GM18907 (cell line): Measurements from ENCODE around the gene TCF12.

Experiments
- ATAC-seq: cut with Tn5 transposase; IDR thresholded peaks from one replicate; pipeline ENCODE4 v1.9.1; 2021; ENCODE audit warnings: mild to moderate bottlenecking, moderate library complexity; ENCODE audit not compliant: unreplicated experiment

Gene TCF12

DNA sequence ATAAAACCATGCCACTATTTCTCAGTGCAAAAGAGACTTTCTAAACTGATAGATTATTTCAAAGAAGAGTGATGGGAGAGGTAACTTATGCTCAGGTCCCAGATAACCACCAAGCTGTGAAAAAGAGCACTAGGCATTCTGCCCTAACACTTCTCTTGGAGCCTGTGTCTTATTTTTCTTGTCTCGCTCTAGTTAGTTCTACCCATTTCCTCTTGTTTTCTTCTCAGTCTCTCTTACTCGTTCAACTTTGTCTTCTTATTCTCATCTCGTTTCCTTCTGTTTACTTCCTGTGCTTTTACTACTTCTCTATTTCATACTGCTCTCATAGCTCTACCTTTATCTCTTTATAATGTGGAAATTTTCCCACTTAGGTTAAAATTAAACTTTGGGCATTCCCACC is 366.1 kb downstream of the TCF12 start:
- peak; percentile 55 for ATAC-seq

DNA sequence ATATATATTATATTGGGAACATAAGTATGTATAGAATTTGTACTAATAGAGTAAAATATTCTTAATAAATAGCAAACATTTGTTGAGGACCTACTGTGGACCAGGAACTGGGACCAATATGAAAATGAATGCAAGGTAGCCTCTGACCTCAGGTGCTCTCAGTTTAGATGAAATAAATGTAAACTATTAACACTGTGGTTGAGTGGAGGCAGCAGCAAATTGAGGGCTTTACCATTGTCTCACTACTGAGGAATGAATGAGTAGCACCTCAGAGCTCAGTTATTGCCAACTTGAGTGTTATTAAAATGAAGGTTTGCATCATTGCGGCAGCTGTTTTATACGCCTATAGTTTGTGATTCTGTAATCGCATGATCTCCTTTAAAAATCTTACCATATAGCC is 366.9 kb downstream of the TCF12 start:
- peak; percentile 54 for ATAC-seq

DNA sequence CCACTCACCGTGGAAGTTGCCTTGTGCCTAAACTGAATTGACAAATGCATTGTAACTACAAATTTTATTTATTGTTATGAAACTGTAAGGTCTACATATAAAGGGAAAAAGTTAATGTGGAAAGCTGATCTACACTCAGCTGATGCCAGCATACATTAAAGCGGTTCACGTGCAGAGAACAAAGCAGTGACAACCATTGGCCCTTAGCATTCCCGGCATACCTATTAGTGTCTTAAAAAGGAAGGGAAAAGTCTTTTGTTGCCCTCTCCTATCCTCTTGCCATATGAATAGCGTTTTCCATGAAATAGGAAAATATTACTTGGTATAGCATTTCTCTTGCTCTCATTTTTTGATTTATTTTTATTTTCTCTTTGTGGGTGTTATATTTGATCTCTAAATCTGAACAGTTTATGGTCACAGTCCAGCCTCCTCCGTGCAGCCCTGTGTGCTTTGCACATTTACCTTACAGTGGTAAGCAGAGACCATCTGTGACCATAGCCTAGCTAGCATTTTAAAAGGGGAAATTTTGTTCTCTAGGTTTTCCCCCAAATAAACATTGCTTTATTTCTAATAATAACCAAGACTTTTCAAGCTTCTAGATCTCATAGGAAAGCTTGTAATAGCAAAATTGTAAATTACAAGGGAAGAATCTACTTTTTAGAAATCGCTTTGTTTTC is 368.1 kb downstream of the TCF12 start:
- ATAC-seq = no peak

DNA sequence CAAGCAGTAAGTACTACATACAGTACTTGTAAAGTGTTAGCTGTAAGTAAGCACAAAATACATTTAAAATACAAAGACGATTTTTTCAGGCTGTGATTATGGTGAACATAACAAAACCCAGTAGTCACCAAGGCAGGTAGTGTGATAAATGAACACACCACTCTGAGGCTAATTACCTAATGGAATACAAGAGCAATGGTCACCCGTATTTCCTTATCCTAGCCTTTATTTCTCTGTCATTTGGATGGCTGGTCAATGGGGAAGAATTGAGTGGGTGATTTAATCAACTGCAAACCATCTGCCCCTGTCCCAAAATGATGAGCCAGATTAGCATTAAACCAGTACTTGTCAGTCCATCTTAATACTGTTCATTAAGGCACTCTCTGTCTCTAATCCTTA is 368.7 kb downstream of the TCF12 start:
- no peak for ATAC-seq

DNA sequence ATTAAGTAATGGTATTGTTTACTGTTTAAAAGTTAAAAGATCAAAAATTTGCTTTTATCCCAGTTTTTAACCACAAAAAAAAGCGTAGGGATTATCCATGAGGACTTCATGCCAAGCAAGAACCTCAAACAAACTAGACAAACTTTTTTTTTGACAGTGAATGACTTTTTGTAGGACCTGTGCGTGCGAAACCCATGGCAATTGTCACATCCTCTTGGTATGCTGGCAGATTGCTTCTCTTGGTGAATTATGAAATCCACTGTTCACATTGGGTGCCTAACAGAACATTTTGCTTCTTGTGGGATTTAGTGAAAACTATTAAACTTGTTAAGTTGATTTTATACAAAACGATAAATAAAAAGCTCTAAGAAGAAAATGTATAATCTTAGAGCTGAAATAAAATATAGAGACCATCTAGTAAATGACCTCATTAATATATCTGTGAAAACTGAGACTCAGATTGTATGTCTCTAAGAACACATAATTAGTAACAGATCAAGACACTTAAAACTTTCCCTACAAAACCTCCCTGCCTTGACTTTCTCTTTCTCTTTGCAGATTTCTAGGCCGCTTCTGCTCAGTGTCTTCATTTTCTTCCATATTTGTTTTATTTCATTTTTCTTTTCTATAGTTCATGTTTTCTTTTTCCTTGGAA is 370.6 kb downstream of the TCF12 start:
- no peak for ATAC-seq

DNA sequence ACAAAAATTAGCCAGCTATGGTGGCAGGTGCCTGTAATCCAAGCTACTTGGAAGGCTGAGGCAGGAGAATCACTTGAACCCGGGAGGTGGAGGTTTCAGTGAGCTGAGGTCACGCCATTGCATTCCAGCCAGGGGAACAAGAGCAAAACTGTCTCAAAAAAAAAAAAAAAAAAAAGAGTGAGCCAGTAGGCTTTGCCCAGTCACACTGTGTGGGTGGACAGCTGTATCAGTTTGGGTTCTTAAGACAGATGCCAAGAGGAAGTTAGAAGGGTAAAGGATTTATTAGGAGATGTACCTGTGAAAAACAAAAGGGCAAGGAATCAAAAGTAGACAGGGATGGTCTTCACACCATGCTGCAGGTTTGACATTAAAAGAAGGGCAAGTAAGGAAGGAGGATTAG is 371.7 kb downstream of the TCF12 start:
- ATAC-seq = no peak

DNA sequence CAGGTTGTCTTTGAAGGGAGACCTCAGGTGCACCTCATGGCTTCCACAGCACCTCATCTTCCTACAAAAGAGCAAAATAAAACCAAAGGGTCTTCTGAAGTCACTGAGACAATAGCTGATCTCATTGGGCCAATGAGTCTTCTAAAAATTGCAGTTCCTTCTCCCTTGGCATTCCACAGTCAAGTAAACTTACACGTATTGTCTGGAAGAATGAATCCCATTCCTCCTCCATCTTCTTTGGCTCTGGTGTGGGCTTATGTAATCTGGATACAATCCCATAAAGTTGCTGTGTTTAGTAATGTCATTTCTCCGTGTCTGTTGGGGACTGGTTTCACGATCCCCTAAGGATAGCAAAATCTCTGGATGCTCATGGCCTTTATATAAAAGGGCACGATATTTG is 372.4 kb downstream of the TCF12 start:
- ATAC-seq = no peak

DNA sequence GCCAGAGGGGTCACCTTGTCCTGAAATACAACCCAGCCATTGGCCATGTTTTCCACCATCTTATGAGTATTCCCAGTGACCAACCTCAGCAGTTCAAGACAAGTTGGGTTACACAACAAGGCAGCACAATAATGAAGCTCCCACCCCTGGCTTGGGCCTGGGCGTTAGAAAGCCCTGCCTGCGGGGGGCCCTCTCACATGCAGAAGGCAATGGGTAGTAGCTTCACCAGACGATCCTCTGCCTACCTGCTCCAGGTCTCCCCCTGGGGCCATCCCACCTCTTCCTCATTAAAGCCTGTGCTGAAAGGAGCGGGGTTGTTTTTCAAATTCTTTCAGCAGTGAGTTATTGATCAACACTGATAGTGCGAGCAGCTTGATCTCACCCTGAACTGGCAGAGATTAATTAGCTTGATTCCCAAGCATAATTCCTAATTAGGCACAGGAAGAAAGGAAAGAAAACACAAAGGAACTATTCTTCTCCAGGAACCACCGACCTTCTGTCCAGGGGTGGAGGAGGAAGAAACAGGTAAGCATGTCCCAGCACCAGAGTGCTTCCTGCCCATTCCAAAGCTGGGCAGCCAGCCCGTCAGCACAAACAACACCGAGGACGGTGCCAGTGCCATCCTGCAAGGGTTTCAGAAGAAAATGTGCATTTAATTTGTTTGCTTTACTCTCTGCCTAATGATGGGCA is 378.2 kb downstream of the TCF12 start:
- ATAC-seq = no peak

DNA sequence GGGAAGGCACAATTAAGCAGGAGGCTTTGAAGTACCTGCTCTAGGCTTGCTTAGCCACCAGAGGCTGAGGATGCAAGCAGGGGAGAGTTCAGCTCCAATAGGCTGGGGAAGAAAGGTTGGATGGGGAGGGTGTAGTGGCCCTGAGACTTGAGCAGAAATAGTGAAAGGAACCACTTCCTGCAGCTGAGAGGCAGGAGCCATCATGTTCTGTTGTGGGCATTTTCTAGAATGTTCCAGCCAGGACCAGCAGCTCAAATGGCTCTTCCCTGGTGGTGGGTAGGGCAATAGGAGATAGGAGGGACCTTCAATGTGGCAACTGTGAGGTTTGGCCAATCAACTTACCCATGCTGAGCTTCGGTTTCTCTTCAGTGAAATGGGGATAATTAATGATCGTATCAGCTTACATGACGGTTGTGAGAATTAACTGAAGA is 378.7 kb downstream of the TCF12 start:
- no peak for ATAC-seq

DNA sequence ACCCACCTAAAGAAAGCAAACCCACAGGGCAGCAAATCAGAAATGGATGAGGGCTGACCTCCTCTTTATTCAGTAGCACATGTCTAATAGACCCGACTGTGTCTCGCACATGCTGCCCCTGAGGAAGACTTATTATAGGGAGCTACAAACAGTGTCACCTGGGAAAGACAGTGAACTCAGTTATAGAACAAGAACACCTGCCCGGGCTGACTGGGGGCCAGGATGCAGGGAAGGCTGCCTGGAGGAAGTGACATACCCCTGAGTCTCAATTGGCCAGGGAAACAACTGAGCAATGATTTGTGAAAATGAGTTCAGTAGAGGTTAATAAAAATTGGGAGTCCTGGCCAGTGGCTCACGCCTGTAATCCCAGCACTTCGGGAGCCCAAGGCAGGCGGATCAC is 379.2 kb downstream of the TCF12 start:
- ATAC-seq = no peak

DNA sequence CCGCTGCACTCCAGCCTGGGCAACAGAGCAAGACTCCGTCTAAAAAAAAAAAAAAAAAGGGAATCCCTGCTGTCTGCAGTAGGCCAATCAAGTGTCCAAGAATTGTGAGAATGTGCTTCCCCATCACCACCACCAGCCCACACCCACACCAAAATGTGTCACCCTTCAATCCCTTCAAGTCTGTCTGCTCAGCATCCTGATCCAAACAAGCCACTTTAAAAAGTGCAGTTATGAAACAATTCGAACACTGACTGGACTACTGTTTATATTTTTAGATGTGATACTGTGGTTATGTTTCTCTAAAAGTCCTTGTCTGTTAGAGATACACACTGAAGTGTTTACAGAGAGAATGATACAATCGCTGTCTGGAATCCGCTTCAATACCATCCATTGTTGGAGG is 379.8 kb downstream of the TCF12 start:
- no peak for ATAC-seq

DNA sequence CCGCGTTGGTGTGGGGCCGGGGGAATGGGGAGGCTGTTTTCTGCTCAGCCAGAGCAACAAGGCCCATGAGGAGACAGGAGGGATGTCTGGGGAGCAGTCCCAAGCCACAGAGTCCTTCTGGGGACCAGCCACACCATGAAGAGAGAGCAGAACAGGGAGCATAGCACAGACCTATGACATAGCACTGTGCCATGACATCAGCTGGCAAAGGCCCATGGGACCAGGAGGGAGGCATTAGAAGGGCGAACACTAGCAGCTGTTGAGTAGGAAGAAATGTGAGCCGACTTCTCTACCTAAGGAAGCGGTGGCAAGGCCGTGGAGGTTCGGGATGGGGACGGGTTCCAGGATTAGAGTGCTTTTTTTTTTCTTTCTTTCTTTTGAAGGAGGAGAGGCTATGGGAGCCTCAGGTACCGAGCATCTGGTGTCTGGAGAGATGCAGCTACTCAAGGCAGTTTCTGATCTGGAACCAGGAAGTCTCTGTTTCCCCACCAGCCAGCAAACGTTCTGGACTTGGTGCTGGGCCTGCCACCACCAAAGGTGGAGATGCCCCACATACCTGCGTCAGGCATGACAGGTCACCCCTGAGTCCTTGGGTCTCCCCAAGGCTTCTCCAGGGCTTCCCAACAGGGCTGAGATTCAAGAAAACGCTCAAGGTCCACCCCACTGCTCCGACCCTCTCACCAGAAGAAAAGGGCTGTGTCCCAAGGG is 380.6 kb downstream of the TCF12 start:
- ATAC-seq = no peak

DNA sequence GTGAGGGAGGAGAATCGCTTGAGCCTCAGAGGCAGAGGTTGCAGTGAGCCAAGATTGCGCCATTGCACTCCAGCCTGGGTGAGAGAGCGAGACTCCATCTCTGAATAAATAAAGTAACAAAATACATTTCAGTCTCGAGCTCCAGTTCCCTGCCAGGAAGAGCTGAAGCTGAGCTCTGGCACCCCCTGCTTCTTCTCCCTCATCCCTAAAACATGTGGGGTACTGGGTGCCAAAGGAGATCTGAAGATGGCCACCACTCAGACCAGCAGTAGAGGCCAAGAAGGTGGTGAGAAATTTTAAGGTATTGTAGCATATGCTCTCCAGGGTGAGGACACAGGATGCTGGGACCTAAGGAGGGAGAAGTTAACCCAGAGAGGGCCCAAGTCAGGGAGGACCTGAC is 382.9 kb downstream of the TCF12 start:
- ATAC-seq = no peak

DNA sequence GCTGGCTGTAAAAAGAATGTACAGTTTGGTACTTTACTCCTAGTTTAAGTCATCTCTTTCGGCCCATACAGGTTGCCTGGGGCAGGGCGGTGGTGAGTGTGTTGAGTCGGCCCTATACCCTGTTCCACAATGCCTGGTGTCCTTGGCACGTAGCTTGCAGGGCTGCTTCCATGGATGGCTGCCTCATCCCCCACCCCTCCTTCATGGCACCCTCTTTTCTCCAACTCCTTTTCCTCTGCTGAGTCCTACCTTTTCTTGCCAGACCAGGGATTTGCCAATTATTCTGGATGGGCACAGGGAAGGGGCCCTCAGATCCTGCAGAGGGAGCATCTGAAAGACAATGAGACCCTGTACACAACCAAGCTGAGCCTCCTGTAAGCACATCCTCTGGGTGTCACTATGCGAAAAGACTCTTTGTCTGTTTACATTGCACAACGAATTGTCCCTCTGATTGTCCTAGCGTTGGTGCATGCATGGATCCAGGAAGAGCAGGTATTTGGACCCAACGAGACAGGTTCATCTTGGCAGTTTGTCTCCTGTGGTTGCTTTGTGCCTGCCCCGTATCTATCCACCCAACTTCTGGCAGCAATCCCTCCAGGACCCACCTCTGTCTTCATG is 384.3 kb downstream of the TCF12 start:
- no peak for ATAC-seq

DNA sequence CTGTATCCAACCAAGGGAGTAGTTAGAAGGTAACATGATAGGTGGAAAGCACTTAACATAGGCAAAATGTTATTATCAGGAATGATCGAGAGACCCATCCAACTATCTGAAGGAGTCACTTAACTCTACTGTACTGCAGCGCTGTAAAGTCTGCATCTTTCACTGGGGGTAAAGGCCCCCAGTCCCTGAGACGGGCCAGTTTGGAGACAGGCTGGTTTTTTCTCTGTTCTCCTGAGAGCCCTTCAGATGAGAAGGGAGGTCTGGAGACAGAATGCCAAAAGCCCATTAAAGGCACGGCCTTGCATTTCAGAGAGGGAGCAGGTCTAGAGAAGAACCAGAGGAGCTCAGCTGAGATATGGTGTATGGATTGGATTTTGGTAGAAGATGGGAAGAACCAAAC is 386.6 kb downstream of the TCF12 start:
- no peak for ATAC-seq

DNA sequence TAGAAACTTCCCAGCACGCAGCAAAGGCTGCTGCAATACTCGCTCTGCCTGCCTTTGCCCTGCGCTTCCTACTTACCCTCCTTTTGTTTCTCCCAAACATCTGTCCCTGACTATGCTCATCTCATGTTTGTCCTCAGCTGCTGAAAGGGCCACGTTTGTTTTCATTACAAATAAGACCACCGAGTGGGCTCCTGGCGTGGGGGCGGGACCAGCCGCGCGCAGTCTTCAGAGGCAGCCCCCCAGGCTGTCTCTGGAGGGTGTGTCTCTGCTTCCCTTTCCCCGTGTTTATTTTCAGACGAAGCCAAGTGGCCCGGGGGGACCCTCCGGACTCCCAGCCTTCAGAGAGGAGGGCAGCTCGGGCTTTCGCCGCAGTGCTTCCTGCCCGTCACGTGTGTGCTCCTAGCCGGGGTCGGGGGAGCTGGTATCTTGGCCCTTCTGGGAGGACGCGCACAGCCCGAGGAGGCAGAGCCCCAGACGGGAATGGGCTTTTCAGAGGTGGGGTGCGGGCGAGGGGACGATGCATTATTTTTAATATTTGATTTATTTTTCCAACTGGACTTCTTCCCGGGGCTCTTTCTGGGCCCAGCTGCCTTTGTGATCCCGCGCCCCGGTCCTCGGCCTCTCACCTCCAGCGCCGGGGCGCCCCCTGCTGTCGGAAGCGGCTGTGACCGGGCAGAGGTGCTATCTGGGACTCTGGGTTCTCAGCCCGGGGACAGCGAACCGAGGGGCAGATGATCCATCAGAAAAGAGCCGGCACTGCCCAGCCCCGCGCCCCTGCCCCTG is 387.9 kb downstream of the TCF12 start:
- peak; percentile 67 for ATAC-seq

DNA sequence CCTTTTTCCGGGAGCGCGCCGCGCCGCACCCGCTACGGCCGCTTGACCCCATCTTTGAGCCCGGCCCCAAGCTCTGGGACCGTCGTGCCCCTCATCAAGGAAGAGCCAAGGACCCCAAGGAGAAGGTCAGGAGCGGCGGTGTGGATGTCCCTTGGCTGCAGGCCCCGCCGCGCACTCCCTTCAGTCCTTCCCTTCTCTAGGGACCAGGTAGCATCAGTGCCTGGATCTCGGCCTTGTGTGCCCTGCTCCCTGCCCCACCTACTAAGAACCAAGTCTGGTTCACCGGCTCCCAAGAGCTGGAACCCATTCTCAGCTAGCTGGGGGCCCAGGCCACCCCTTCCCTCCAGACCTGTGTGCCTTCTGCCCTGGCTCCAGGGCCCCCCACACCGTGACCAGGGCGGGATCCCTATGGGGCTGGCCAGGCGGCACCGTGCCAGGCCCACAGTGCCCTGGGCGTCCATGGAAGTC is 388.5 kb downstream of the TCF12 start:
- ATAC-seq = peak; percentile 12

DNA sequence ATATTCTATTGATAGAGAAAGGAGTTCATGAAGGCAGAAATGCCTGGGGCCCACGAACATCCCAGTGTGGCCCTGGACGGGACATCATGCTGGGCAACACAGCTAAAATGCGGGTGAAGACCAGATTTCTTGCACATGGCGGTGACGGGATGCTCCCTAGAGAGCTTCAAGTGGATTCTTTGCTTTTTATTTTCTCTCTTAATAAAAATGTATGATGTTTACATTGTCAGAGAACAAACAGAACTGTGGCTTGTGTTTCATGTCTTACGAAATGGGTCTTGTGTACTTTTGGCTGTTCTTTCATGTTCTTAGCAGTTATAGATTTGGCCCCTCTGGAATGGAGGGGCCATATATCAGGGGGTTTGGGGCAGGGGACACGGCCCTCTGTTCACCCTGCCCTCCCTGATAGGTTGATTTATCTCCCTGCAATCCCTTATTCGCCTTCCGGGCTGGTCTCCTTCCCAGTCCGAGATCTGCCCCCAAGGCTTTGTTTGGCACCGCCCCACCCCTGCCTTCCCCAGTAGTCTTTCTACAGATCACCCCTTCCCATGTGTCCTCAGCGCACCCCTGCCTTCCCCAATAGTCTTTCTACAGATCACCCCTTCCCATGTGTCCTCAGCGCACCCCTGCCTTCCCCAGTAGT is 389.2 kb downstream of the TCF12 start:
- no peak for ATAC-seq

DNA sequence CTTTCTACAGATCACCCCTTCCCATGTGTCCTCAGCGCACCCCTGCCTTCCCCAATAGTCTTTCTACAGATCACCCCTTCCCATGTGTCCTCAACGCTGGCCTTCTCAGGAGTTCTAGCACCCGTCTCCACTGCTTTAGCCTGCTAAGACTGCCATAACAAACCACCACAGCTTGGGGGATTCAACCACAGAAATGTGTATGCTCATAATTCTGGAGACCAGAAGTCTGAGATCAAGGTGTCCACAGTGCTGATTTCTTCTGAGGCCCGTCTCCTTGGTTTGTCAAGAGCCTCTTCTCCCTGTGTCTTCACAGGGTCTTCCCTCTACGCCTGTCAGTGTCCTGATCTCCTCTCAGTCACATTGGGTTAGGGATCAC is 389.7 kb downstream of the TCF12 start:
- no peak for ATAC-seq
